GM19351 (cell line): ENCODE measurements around the gene STXBP5.
A peak's percentile ranks its signal among the peaks of the same experiment; 100 is the strongest.

ENCODE experiments used
- ATAC-seq: cut with Tn5 transposase; IDR thresholded peaks from one replicate; pipeline ENCODE4 v1.9.1; 2021; ENCODE audit warnings: mild to moderate bottlenecking, moderate library complexity; ENCODE audit not compliant: unreplicated experiment

Gene STXBP5

DNA sequence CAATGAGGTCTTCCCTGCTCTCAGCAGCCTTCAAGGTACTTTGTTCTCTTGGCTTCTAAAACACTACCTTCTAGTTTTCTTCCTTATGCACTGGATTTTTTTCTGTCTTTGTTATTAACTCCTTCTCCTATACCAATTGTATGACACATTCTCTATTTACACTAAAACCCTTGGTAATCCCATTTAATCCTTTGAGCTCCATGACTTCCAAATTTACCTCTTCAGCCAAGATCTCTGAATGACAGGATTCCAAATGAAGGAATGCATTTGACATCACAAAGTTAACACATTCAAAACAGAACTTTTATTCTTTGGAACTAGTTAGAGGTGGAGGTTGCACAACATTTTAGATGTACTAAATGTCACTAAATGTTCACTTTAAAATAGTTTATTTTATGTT, 217.7 kb downstream of the STXBP5 start:
- ATAC-seq = no peak

GRCh38 chr6:147423111-147423510, 218.9 kb downstream of the STXBP5 start:
- ATAC-seq = no peak

DNA sequence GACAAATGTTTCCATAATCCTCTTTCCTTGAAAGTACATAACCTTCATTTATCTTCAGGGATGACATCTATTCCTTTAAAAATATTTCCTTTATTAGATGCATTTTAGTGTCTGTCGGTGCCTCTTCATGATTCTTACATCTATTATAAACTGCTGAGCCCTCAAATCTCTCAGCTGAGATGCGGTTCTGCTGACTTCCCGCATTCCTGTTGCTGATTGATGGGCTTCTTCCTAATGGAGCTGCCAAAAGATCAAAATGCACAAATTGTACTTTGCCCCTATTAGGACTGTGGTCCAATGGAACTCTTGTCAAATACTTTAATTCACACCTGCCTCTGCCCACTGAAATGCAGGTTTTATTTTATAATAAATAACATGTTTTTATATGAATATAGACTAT, 225.6 kb downstream of the STXBP5 start:
- ATAC-seq = no peak

- ATAC-seq = no peak
These were observed 226.6 kb downstream of the STXBP5 start for GRCh38 chr6:147430811-147431210.

- ATAC-seq = no peak
These were observed 229.9 kb downstream of the STXBP5 start for GRCh38 chr6:147434076-147434475.

DNA sequence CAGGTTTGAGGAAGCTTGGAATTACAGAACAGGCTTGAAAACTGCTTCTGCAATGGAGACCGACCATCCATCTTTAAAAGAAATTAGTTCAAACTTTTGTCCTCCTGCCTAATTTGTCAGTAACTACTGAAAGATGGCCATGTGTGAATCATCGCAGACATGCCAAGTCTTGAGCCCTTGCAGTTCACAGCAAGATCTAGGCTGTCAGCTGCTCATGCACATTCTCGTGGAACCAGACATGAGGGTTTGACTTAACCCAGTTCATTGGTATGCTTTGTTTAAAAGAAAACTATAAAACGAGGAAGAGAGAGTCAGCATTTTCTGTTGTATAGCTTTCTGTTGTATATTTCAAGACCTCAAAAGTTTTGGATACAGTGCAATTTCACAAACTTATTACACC, 230.3 kb downstream of the STXBP5 start:
- no peak for ATAC-seq

DNA sequence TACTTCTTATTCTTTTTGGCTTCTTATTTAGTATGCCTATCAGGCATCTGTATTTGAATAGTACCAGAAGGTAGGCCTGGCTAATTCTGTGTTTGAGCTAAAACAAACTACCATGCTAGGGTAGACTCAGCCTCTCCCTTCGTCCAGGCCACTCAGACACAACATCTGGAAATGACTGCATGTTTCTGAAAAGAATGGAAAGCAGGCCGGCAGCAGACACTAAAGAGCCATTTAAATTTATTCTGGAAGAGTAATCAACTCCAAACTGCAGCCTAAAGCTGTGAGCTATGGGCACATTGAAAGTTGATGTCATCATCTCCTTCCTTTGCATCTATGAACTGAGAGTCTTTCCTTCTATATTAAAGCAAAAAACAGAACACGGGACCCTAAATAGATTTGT, 233.4 kb downstream of the STXBP5 start:
- ATAC-seq = no peak

DNA sequence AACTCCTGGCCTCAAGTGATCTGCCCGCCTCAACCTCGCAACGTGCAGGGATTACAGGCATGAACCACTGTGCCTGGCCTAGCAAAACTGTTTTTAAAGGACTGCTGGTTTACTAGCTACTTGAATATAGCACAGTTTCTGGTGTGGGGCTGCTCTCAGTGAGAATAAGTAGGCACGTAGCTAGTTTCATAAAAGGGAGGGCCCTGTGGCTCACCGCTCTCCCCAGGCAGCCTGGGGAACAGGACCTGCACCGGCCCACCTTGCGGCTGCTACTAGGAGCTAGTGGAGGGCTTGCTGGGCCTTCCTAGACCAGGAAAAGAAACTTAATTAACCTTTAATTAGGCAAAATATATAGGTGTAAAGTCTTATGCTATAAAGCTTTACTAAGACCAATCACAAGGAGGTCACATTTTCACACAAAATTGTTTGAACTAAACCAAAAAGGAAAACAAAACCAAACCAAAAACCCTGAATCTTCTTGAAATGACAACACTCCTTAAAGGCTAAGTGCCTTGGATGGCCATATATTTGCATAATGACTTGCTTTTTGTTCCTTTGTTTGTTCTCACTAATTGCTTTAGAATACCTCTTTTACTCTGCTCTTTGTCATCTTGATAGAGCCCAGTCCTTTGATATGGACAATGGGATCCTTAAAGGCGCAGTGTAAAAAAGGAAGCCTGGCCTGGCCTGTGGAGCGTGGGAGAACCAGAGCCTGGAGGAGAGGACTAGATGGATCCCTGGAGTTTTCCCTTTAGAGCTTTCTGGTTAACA, 234.7 kb downstream of the STXBP5 start:
- ATAC-seq = peak; percentile 64
